Bronchial epithelial cell (primary cell): ENCODE results near the gene GSAP. TPM values are rescaled to one million over a fixed set of nuclear protein-coding genes. Genes with fewer than 3 reads are reported as not detected.
A peak's percentile ranks its signal among the peaks of the same experiment; 100 is the strongest.

Experiments used
- DNase-seq: peaks from one replicate; pipeline ENCODE4 v3.0.0-alpha.2; 2010; ENCODE audit warnings: low read depth
- FAIRE-seq: peaks from 2 replicates; lab custom pipeline; 2011; peaks lifted over from hg19 to GRCh38; lab: Jason Lieb, UNC
- H3K27me3 ChIP-seq: 2 replicates; pipeline ENCODE4 v1.5.1; 2011; ENCODE audit warnings: low read length; ENCODE audit not compliant: control insufficient read depth, insufficient read depth
- H3K36me3 ChIP-seq: 2 replicates; pipeline ENCODE4 v1.5.1; 2011; ENCODE audit warnings: low read length; ENCODE audit not compliant: control insufficient read depth, insufficient read depth
- H3K4me3 ChIP-seq: 2 replicates; pipeline ENCODE4 v1.5.1; 2011; ENCODE audit warnings: mild to moderate bottlenecking, low read depth, low read length, control low read depth
- CTCF ChIP-seq: IDR thresholded peaks from 2 replicates; pipeline ENCODE4 v1.5.1; 2011; ENCODE audit warnings: mild to moderate bottlenecking, moderate library complexity, low read length, control low read depth, inconsistent platforms; ENCODE audit not compliant: insufficient read depth, severe bottlenecking
- total RNA-seq: library from RNA; depleted of rRNA; stranded (reverse); fragments of >200 nt; gene quantifications from 2 replicates; pipeline ENCODE4 v1.2.1, GENCODE V29; 2014

GSAP gene
- total RNA-seq, 1 donor from 2014 or later = 10.3 TPM

GRCh38 chr7:77461246-77461645, 45.1 kb upstream of the GSAP start:
- Histone ChIP-seq H3K27me3 (no peaks in the 10 kb centered on the region), H3K4me3 (no peak overlapping the region), H3K36me3 (no peaks in the 10 kb centered on the region)
- no peak for TF ChIP-seq CTCF
- FAIRE-seq = no peak
- DNase-seq = no peak

GRCh38 chr7:77460057-77460486, 43.9 kb upstream of the GSAP start:
- peak; percentile 44 for TF ChIP-seq CTCF
- no peaks in the 10 kb centered on the region for H3K27me3 ChIP-seq
- FAIRE-seq (no peak), DNase-seq (peak; percentile 46)
- H3K4me3 ChIP-seq = no peak overlapping the region
- H3K36me3 ChIP-seq = no peaks in the 10 kb centered on the region

GRCh38 chr7:77459311-77459726, 43.2 kb upstream of the GSAP start:
- no peaks in the 10 kb centered on the region for H3K36me3 ChIP-seq
- no peak for TF ChIP-seq CTCF
- no peaks in the 10 kb centered on the region for H3K27me3 ChIP-seq
- DNase-seq (no peak), FAIRE-seq (no peak)
- no peak overlapping the region for H3K4me3 ChIP-seq

GRCh38 chr7:77458786-77459185, 42.6 kb upstream of the GSAP start:
- Histone ChIP-seq H3K27me3 (no peaks in the 10 kb centered on the region), H3K4me3 (no peak overlapping the region), H3K36me3 (no peaks in the 10 kb centered on the region)
- no peak for TF ChIP-seq CTCF
- FAIRE-seq = no peak
- peak; percentile 36 for DNase-seq

- TF ChIP-seq CTCF = no peak
- Histone ChIP-seq H3K4me3 (no peak overlapping the region), H3K27me3 (no peaks in the 10 kb centered on the region), H3K36me3 (no peaks in the 10 kb centered on the region)
- no peak for DNase-seq
- FAIRE-seq = no peak
These were observed 41.6 kb upstream of the GSAP start for GRCh38 chr7:77457779-77458178.

GRCh38 chr7:77456696-77457095, 40.5 kb upstream of the GSAP start:
- no peak for DNase-seq
- Histone ChIP-seq H3K36me3 (no peaks in the 10 kb centered on the region), H3K4me3 (no peak overlapping the region), H3K27me3 (no peaks in the 10 kb centered on the region)
- FAIRE-seq = no peak
- TF ChIP-seq CTCF = no peak
